HepG2 (cell line): ENCODE data around the gene BARX1. TPM values are rescaled to one million over a fixed set of nuclear protein-coding genes. Genes with fewer than 3 reads are reported as not detected.

Source experiments
- ATAC-seq: fragments of 200-7000 bp; cut with Tn5 transposase; 3 replicates; pipeline ENCODE4 v1.9.1; 2020; ENCODE audit warnings: mild to moderate bottlenecking, moderate library complexity
- BruUV-seq: library from RNA; stranded (reverse); fragments of 400-500 nt; replicated peaks from 2 replicates; lab custom pipeline; 2021; lab: Mats Ljungman, UMichigan
- CTCF ChIA-PET: fragments of 300-600 bp; formaldehyde crosslinking; extraction: SDS; loops from one replicate; lab custom pipeline; 2021; ENCODE audit warnings: low total read pairs, inconsistent platforms, low intra/inter-chr PET ratio; lab: Yijun Ruan, JAX
- POLR2A ChIA-PET: fragments of 350-600 bp; sonication (Branson Sonifier 250); formaldehyde crosslinking; loops from one replicate; lab custom pipeline; 2020; ENCODE audit warnings: antibody characterized with exemption, inconsistent platforms; lab: Yijun Ruan, JAX
- DNase-seq: peaks from one replicate; pipeline ENCODE4 v3.0.0-alpha.2; 2015; ENCODE audit warnings: low spot score
- FAIRE-seq: peaks from 3 replicates; lab custom pipeline; 2011; peaks lifted over from hg19 to GRCh38; lab: Jason Lieb, UNC
- H2AFZ ChIP-seq: one replicate; pipeline ENCODE4 v1.6.1; 2011; ENCODE audit warnings: low read length, inconsistent platforms
- H3K27ac ChIP-seq: fragments of 300-600 bp; 3 replicates; pipeline ENCODE4 v1.8.0; 2011; ENCODE audit warnings: mixed run types, mild to moderate bottlenecking, mixed read lengths, low read length, inconsistent platforms; ENCODE audit not compliant: insufficient read depth; ENCODE audit errors: extremely low read length
- H3K27me3 ChIP-seq, 2 experiments: fragments of 200-600 bp in 1 of 2; 2 replicates in 1 of 2; 3 replicates in 1 of 2; pipeline versions ENCODE4 v1.6.0 to v1.8.0; 2011; ENCODE audit warnings: low read length in 2 of 2, mild to moderate bottlenecking in 2 of 2, moderate library complexity in 2 of 2, inconsistent platforms in 1 of 2; ENCODE audit not compliant: insufficient read depth in 2 of 2, control insufficient read depth in 1 of 2
- H3K36me3 ChIP-seq, 2 experiments: fragments of 200-600 bp in 1 of 2; replicated peaks in 1 of 2; 2 replicates in 1 of 2; 3 replicates in 1 of 2; pipeline versions ENCODE4 v1.5.1 to v1.8.0; 2011; ENCODE audit warnings: low read length in 2 of 2, inconsistent platforms in 1 of 2; ENCODE audit not compliant: insufficient read depth in 2 of 2, control insufficient read depth in 1 of 2
- H3K4me1 ChIP-seq: 2 replicates; pipeline ENCODE4 v1.5.1; 2012; ENCODE audit warnings: low read length, inconsistent platforms; ENCODE audit not compliant: insufficient read depth
- H3K4me2 ChIP-seq: 2 replicates; pipeline ENCODE4 v1.6.0; 2011; ENCODE audit warnings: low read depth, low read length, inconsistent platforms
- H3K4me3 ChIP-seq, 3 experiments: fragments of 200-600 bp in 1 of 3; sonication (generic), shearing (Covaris generic) in 1 of 3; replicated peaks in 1 of 3; 2 replicates each; pipeline ENCODE4 v1.5.1; 2011 to 2016; ENCODE audit warnings: low read length in 3 of 3, inconsistent platforms in 2 of 3, low read depth in 2 of 3, mild to moderate bottlenecking in 2 of 3, control low read depth in 1 of 3, mixed read lengths in 1 of 3; ENCODE audit not compliant: insufficient read depth in 1 of 3
- H3K79me2 ChIP-seq: one replicate; pipeline ENCODE4 v1.6.1; 2011; ENCODE audit warnings: low read length, inconsistent platforms; ENCODE audit not compliant: insufficient read depth
- H3K9ac ChIP-seq: 2 replicates; pipeline ENCODE4 v1.6.0; 2011; ENCODE audit warnings: mild to moderate bottlenecking, low read depth, low read length, inconsistent platforms; ENCODE audit not compliant: insufficient read depth
- H3K9me3 ChIP-seq: 2 replicates; pipeline ENCODE4 v1.5.1; 2012; ENCODE audit warnings: mild to moderate bottlenecking, low read length
- H4K20me1 ChIP-seq: 2 replicates; pipeline ENCODE4 v1.6.0; 2011; ENCODE audit warnings: inconsistent platforms, mild to moderate bottlenecking, low read length, moderate library complexity; ENCODE audit not compliant: insufficient read depth
- BORCS8-MEF2B ChIP-seq: sonication (generic); formaldehyde crosslinking; IDR thresholded peaks from 2 replicates; pipeline ENCODE4 v1.8.0; 2022; ENCODE audit warnings: mild to moderate bottlenecking, missing genetic modification reagents
- CHD2 ChIP-seq: IDR thresholded peaks from 2 replicates; pipeline ENCODE4 v1.6.1; 2011; ENCODE audit warnings: low read depth, low read length, improper control_type of control experiment
- CREB1 ChIP-seq, 2 experiments: fragments of 450-650 bp in 1 of 2; IDR thresholded peaks; 2 replicates each; pipeline ENCODE4 v1.6.1; 2016 to 2017; ENCODE audit warnings: control low read depth in 1 of 2, mild to moderate bottlenecking in 1 of 2, missing compliant biosample characterization in 1 of 2, missing genetic modification characterization in 1 of 2
- FIP1L1 ChIP-seq: fragments of 200-400 bp; formaldehyde crosslinking; IDR thresholded peaks from 2 replicates; pipeline ENCODE4 v1.6.1; 2018; ENCODE audit warnings: low read depth, mild to moderate bottlenecking, low read length, moderate library complexity, borderline replicate concordance; ENCODE audit not compliant: insufficient read depth
- KDM3A ChIP-seq: IDR thresholded peaks from 2 replicates; pipeline ENCODE4 v1.6.1; 2018; ENCODE audit warnings: low read depth, missing compliant biosample characterization
- NR2F2 ChIP-seq: IDR thresholded peaks from 2 replicates; pipeline ENCODE4 v1.6.1; 2012; ENCODE audit warnings: low read depth, inconsistent platforms, borderline replicate concordance
- POLR2AphosphoS5 ChIP-seq: IDR thresholded peaks from 2 replicates; pipeline ENCODE4 v1.6.1; 2012; ENCODE audit warnings: low read depth, low read length
- SNAI1 ChIP-seq: sonication (generic); formaldehyde crosslinking; IDR thresholded peaks from 2 replicates; pipeline ENCODE4 v1.5.0; 2020; ENCODE audit warnings: mild to moderate bottlenecking, missing genetic modification reagents, borderline replicate concordance
- SP1 ChIP-seq, 2 experiments: fragments of 450-650 bp in 1 of 2; sonication (generic) in 1 of 2; formaldehyde crosslinking in 1 of 2; IDR thresholded peaks; 2 replicates each; pipeline versions ENCODE4 v1.4.0 to v1.6.1; 2016 to 2020; ENCODE audit warnings: missing genetic modification reagents in 1 of 2
- SRY ChIP-seq: sonication (generic); formaldehyde crosslinking; IDR thresholded peaks from 2 replicates; pipeline ENCODE4 v1.8.0; 2022; ENCODE audit warnings: mild to moderate bottlenecking, missing genetic modification reagents
- TOPORS ChIP-seq: sonication (generic); formaldehyde crosslinking; IDR thresholded peaks from 2 replicates; pipeline ENCODE4 v1.8.0; 2023; ENCODE audit warnings: mild to moderate bottlenecking, missing genetic modification reagents
- ZBTB21 ChIP-seq: sonication (generic); formaldehyde crosslinking; IDR thresholded peaks from 2 replicates; pipeline ENCODE4 v1.4.0; 2020; ENCODE audit warnings: missing genetic modification reagents
- ZKSCAN8 ChIP-seq: IDR thresholded peaks from 2 replicates; pipeline ENCODE4 v1.6.1; 2016; ENCODE audit warnings: borderline replicate concordance, missing genetic modification reagents, missing compliant biosample characterization
- ZNF17 ChIP-seq: sonication (generic); formaldehyde crosslinking; IDR thresholded peaks from 2 replicates; pipeline ENCODE4 v1.5.0; 2020; ENCODE audit warnings: mild to moderate bottlenecking, missing genetic modification reagents
- ZNF225 ChIP-seq: sonication (generic); formaldehyde crosslinking; IDR thresholded peaks from 2 replicates; pipeline ENCODE4 v1.4.0; 2020; ENCODE audit warnings: mild to moderate bottlenecking, missing genetic modification reagents
- ZNF567 ChIP-seq: sonication (generic); formaldehyde crosslinking; IDR thresholded peaks from 2 replicates; pipeline ENCODE4 v1.8.1; 2023; ENCODE audit warnings: mild to moderate bottlenecking, missing genetic modification reagents, borderline replicate concordance
- ZNF713 ChIP-seq: sonication (generic); formaldehyde crosslinking; IDR thresholded peaks from 2 replicates; pipeline ENCODE4 v1.4.0; 2020; ENCODE audit warnings: mild to moderate bottlenecking, missing genetic modification reagents
- WGBS: methylation state at CpG from one replicate; pipeline ENCODE4 v1.1.6; 2017; ENCODE audit warnings: low lambda C conversion rate; 5-methylcytosine and 5-hydroxymethylcytosine counted together
- in situ Hi-C: cut with HindIII; loops from 2 replicates; pipeline ENCODE4 v1.10.0; 2017; ENCODE audit warnings: low pct_unique_long_range_greater_than_20kb; ENCODE audit not compliant: extremely low pct_ligation_motif_present
- intact Hi-C: fragments of 100-400 bp; cut with micrococcal nuclease; formaldehyde crosslinking; loops from one replicate; pipeline ENCODE4 v1.10.0; 2022; ENCODE audit not compliant: unreplicated experiment
- polyA plus RNA-seq, 8 experiments: library from polyadenylated mRNA; depleted of rRNA in 3 of 8; stranded (reverse) in 7 of 8; unstranded in 1 of 8; fragments of >200 nt; fragmentation: Illumina TruSeq in 4 of 8; extraction: Trizol in 4 of 8; gene quantifications; 2 replicates each; pipeline versions ENCODE4 v1.2.1 to v1.2.3, GENCODE V29; 2011 to 2016; ENCODE audit warnings: low read depth in 4 of 8, missing spikeins in 1 of 8, mixed read lengths in 1 of 8; ENCODE audit not compliant: insufficient read depth in 1 of 8
- total RNA-seq, 5 experiments: library from RNA; depleted of rRNA; stranded (reverse); fragments of >200 nt; fragmentation: Illumina TruSeq; extraction: Trizol; gene quantifications; 2 replicates each; pipeline ENCODE4 v1.2.3, GENCODE V29; 2016; ENCODE audit warnings: low read depth in 1 of 5
- TF ChIP-seq, protein P1 (sequence below), 2 experiments: fragments of 450-650 bp in 1 of 2; sonication (generic) in 1 of 2; formaldehyde crosslinking; IDR thresholded peaks; 2 replicates each; pipeline versions ENCODE4 v1.5.0 to v1.8.0; 2020 to 2022; ENCODE audit warnings: mild to moderate bottlenecking in 1 of 2, missing genetic modification reagents in 1 of 2
- TF ChIP-seq, protein P2 (sequence below): sonication (generic); formaldehyde crosslinking; IDR thresholded peaks from 2 replicates; pipeline ENCODE4 v1.5.0; 2020; ENCODE audit warnings: mild to moderate bottlenecking, missing genetic modification reagents

Gene BARX1
- total and polyA plus RNA-seq, 2 of the 13 experiments (the other 11 are each of a cell fraction or from before 2014, with no cell fraction given), result not detected

DNA sequence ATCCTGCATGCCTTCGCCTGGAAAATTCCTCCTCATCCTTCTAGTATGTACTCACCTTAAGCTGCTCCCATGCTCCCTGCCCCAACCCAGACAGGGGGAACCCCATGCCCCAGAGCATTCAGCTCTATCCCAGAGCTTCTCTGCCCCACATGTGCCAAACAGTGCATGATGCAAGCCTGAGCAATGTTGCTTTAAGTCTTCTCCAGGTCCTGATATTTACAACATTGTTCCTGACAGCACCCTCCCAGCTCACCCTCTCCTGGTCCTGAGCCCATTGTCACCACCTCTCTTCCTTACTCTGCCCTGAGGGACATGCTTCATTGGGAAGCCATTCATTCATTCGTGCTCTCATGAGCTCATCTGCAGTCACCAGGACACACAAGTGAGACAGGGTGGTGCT, 23.4 kb upstream of the BARX1 start:
- H3K79me2 ChIP-seq, result no peaks in the 10 kb centered on the region
- H3K36me3 ChIP-seq, result no peaks in the 10 kb centered on the region
- 29% methylated on average over 2 of the region's 2 CpGs for WGBS
- H3K4me2 ChIP-seq, result no peak overlapping the region
- no peak overlapping the region for H3K9ac ChIP-seq
- no TSS peak for BruUV-seq
- no peak overlapping the region for H3K27ac ChIP-seq
- no peak for DNase-seq
- no peaks in the 10 kb centered on the region for H3K4me1 ChIP-seq
- CTCF ChIA-PET, result no interaction called here
- no peak overlapping the region for H3K4me3 ChIP-seq
- no peaks in the 10 kb centered on the region for H4K20me1 ChIP-seq
- POLR2A ChIA-PET, result no interaction called here
- in situ Hi-C loops, result no loop called here
- H2AFZ ChIP-seq, result no peak overlapping the region
- TF ChIP-seq, protein P1, sequence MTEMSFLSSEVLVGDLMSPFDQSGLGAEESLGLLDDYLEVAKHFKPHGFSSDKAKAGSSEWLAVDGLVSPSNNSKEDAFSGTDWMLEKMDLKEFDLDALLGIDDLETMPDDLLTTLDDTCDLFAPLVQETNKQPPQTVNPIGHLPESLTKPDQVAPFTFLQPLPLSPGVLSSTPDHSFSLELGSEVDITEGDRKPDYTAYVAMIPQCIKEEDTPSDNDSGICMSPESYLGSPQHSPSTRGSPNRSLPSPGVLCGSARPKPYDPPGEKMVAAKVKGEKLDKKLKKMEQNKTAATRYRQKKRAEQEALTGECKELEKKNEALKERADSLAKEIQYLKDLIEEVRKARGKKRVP (CRISPR knock-in tag; IDR thresholded peaks at IDR 0.05), result peak in 1 of 2 experiments; percentile 93; a peak in 2 of 4 replicates
- no peak for TF ChIP-seq ZKSCAN8 (CRISPR knock-in tag)
- TF ChIP-seq, all 625 proteins: peak for 1
- intact Hi-C loops, result no loop called here
- H3K9me3 ChIP-seq, result no peaks in the 10 kb centered on the region
- ATAC-seq (no peak), FAIRE-seq (no peak)
- H3K27me3 ChIP-seq, result peaks cover 2 to 7% of the 10 kb centered on the region in 2 experiments; a peak in 1 of 5 replicates

DNA sequence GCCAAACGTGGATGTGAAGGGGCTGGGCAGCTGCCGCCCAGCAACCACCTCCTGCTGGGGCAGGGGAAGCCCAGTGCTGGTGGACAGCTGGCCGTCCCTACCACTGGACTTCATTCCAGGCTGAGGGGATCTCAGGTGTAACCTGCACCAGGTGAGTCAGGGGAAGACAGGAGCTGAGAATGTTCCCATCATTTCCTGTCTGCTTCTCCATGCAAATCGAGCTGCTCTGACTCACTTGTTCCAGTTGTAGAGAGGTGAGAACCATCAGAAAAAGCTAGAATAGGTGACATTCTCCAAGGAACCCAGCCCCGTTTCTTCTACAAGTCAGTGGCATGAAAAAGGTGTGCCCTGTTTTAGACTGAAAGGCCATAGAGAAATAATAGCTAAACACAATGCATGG, 21.8 kb upstream of the BARX1 start:
- in situ Hi-C loops, result no loop called here
- ATAC-seq, result no peak
- BruUV-seq, result no TSS peak
- TF ChIP-seq ZNF713 (CRISPR knock-in tag) (no peak), KDM3A (CRISPR knock-in tag) (no peak), POLR2AphosphoS5 (no peak), ZNF17 (no peak), SP1 (IDR thresholded peaks at IDR 0.05) (no peak), SP1 (CRISPR knock-in tag; IDR thresholded peaks at IDR 0.05) (no peak), TOPORS (CRISPR knock-in tag) (no peak), SNAI1 (CRISPR knock-in tag) (no peak), CHD2 (no peak), FIP1L1 (no peak), CREB1 (IDR thresholded peaks at IDR 0.05) (no peak), CREB1 (CRISPR knock-in tag; IDR thresholded peaks at IDR 0.05) (no peak), NR2F2 (no peak), BORCS8-MEF2B (CRISPR knock-in tag) (no peak), ZBTB21 (CRISPR knock-in tag) (no peak), ZNF567 (no peak), ZNF225 (no peak), SRY (CRISPR knock-in tag) (no peak)
- TF ChIP-seq, protein P2, sequence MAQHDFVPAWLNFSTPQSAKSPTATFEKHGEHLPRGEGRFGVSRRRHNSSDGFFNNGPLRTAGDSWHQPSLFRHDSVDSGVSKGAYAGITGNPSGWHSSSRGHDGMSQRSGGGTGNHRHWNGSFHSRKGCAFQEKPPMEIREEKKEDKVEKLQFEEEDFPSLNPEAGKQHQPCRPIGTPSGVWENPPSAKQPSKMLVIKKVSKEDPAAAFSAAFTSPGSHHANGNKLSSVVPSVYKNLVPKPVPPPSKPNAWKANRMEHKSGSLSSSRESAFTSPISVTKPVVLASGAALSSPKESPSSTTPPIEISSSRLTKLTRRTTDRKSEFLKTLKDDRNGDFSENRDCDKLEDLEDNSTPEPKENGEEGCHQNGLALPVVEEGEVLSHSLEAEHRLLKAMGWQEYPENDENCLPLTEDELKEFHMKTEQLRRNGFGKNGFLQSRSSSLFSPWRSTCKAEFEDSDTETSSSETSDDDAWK, result no peak

More for the DNA sequence above, 21.8 kb upstream of the BARX1 start:
- no peaks in the 10 kb centered on the region for H3K4me1 ChIP-seq
- no peak overlapping the region for H3K9ac ChIP-seq
- DNase-seq (no peak), FAIRE-seq (no peak)
- H3K4me3 ChIP-seq, result no peak overlapping the region
- intact Hi-C loops, result no loop called here
- H3K27ac ChIP-seq, result no peak overlapping the region
- H4K20me1 ChIP-seq, result no peaks in the 10 kb centered on the region
- no peaks in the 10 kb centered on the region for H3K79me2 ChIP-seq
- H3K27me3 ChIP-seq, result peaks cover 2 to 7% of the 10 kb centered on the region in 2 experiments; a peak in 1 of 5 replicates
- no peaks in the 10 kb centered on the region for H3K36me3 ChIP-seq
- no peak overlapping the region for H3K4me2 ChIP-seq
- no peaks in the 10 kb centered on the region for H3K9me3 ChIP-seq
- CTCF ChIA-PET, result no interaction called here
- WGBS, result 0% methylated on average over 4 of the region's 5 CpGs
- no peak overlapping the region for H2AFZ ChIP-seq
- POLR2A ChIA-PET, result no interaction called here
